H1 (cell line): ENCODE data around the gene GRIP2. TPM values are rescaled to one million over a fixed set of nuclear protein-coding genes. Genes with fewer than 3 reads are reported as not detected.

ENCODE experiments used
- ASH2L ChIP-seq: fragments of 200-600, 300-600 bp; sonication (generic); IDR thresholded peaks from one replicate; pipeline ENCODE4 v1.7.1; 2017; ENCODE audit warnings: low read length
- CHD7 ChIP-seq: fragments of 300-600 bp; sonication (generic); IDR thresholded peaks from 2 replicates; pipeline ENCODE4 v1.7.1; 2012; ENCODE audit warnings: low read length, moderate library complexity, mild to moderate bottlenecking, inconsistent platforms; ENCODE audit not compliant: insufficient replicate concordance
- EP300 ChIP-seq, 2 experiments: IDR thresholded peaks; 1 replicate in 1 of 2; 2 replicates in 1 of 2; pipeline ENCODE4 v1.6.1; 2011 to 2012; ENCODE audit warnings: low read depth in 2 of 2, low read length in 2 of 2, mild to moderate bottlenecking in 2 of 2, borderline replicate concordance in 1 of 2, inconsistent platforms in 1 of 2, moderate library complexity in 1 of 2
- KDM4A ChIP-seq: IDR thresholded peaks from one replicate; pipeline ENCODE4 v1.7.1; 2012; ENCODE audit warnings: low read depth, mild to moderate bottlenecking, moderate library complexity, low read length, inconsistent platforms; ENCODE audit not compliant: severe bottlenecking
- POLR2A ChIP-seq, 2 experiments: IDR thresholded peaks; 1 replicate in 1 of 2; 2 replicates in 1 of 2; pipeline ENCODE4 v1.6.1; 2011; ENCODE audit warnings: low read depth in 2 of 2, low read length in 2 of 2, mild to moderate bottlenecking in 2 of 2; ENCODE audit errors: control extremely low read depth in 1 of 2
- TAF7 ChIP-seq: optimal IDR thresholded peaks from 2 replicates; pipeline ENCODE3; 2011; ENCODE audit warnings: low read depth, mild to moderate bottlenecking, inconsistent platforms, low read length, moderate library complexity, borderline replicate concordance
- USF2 ChIP-seq: IDR thresholded peaks from 2 replicates; pipeline ENCODE4 v1.6.1; 2011; ENCODE audit warnings: low read length, improper control_type of control experiment
- polyA plus RNA-seq, 7 experiments: library from polyadenylated mRNA; depleted of rRNA in 3 of 7; stranded (reverse) in 5 of 7; unstranded in 2 of 7; fragments of >200 nt in 5 of 7; fragments of 200-250 nt in 2 of 7; gene quantifications; 1 replicate in 5 of 7; 2 replicates in 1 of 7; 4 replicates in 1 of 7; pipeline versions ENCODE4 v1.2.1 to v1.2.3, GENCODE V29; 2011 to 2013; ENCODE audit warnings: missing spikeins in 2 of 7, mixed read lengths in 2 of 7
- total RNA-seq: library from RNA; stranded (reverse); fragmentation: NEBNext Ultra II Directional; extraction: Animal tissue kit (Norgen Biotek cat#: 25700); gene quantifications from 2 replicates; pipeline ENCODE4 v1.2.1, GENCODE V29; 2021

GRIP2 gene
- total and polyA plus RNA-seq, 2 of the 8 experiments (the other 6 are each of a cell fraction or from before 2014, with no cell fraction given), result 2.5 to 6.4 TPM

- TF ChIP-seq POLR2A (IDR thresholded peaks at IDR 0.05; ENCODE audit: control extremely low read depth in 1 of 2, low read depth in 2 of 2, low read length in 2 of 2), result no peak
- no peak for TF ChIP-seq KDM4A
- no peak for TF ChIP-seq ASH2L
- no peak for TF ChIP-seq EP300 (IDR thresholded peaks at IDR 0.05; ENCODE audit: borderline replicate concordance in 1 of 2, low read depth in 2 of 2, low read length in 2 of 2)
- TF ChIP-seq CHD7, result no peak
- no peak for TF ChIP-seq USF2
- TF ChIP-seq TAF7, result no peak
These were observed 17.4 kb downstream of the GRIP2 start (continued) for GRCh38 chr3:14522768-14523167.
